Measurements from ENCODE around the gene TMEM272. TPM values are rescaled to one million over a fixed set of nuclear protein-coding genes. Genes with fewer than 3 reads are reported as not detected.

The TMEM272 gene
- total RNA-seq, 1 experiment from 2014 or later: not detected

- DNase-seq (ENCODE audit: low spot score): no peak
Observed at GRCh38 chr13:51780099-51780498, 64.9 kb downstream of the TMEM272 start.

DNA sequence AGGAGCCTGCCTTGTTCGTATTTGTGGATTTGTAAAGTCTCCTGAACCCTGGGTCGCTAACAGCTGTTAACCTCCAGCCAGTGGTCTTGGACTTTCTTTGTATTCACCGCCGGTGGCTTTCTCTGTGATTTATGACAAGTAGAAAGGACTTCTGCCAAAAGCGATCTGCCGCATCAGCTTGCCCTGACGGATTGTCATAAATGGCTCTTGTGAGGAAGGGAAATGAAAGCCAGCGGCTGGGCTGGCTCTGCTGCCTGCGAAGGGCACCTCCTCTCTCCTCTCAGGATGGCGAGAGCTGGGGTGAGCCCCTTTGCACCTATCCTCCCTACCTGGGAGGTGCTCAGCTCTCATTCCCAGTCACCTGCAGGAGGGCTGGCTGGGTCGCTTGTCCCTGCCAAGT is 66.6 kb downstream of the TMEM272 start:
- DNase-seq (ENCODE audit: low spot score): no peak

- no peak for DNase-seq (ENCODE audit: low spot score)
Observed at GRCh38 chr13:51777921-51778320, 67.1 kb downstream of the TMEM272 start.

GRCh38 chr13:51776179-51776578 is 68.8 kb downstream of the TMEM272 start:
- DNase-seq (ENCODE audit: low spot score): no peak

- no peak for DNase-seq (ENCODE audit: low spot score)
Observed at GRCh38 chr13:51773515-51773914, 71.5 kb downstream of the TMEM272 start.

- no peak for DNase-seq (ENCODE audit: low spot score)
Observed at GRCh38 chr13:51772781-51773180, 72.2 kb downstream of the TMEM272 start.

DNA sequence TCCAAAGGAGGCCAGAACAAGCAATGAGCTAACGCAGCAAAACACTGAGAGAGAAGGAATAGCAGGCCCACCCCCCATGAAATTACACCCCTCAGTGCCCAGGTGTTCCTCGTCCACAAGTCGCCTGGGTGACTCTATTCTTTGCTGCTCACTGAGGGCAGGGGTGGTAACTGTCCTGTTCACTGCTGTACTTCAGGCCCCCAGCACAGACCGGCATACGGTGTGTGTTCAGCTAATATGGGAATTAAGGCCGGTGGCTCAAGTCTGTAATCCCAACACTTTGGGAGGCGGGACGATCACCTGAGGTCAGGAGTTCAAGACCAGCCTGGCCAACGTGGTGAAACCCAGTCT is 72.9 kb downstream of the TMEM272 start:
- no peak for DNase-seq (ENCODE audit: low spot score)

GRCh38 chr13:51771418-51772104 is 73.4 kb downstream of the TMEM272 start:
- no peak for DNase-seq (ENCODE audit: low spot score)

DNA sequence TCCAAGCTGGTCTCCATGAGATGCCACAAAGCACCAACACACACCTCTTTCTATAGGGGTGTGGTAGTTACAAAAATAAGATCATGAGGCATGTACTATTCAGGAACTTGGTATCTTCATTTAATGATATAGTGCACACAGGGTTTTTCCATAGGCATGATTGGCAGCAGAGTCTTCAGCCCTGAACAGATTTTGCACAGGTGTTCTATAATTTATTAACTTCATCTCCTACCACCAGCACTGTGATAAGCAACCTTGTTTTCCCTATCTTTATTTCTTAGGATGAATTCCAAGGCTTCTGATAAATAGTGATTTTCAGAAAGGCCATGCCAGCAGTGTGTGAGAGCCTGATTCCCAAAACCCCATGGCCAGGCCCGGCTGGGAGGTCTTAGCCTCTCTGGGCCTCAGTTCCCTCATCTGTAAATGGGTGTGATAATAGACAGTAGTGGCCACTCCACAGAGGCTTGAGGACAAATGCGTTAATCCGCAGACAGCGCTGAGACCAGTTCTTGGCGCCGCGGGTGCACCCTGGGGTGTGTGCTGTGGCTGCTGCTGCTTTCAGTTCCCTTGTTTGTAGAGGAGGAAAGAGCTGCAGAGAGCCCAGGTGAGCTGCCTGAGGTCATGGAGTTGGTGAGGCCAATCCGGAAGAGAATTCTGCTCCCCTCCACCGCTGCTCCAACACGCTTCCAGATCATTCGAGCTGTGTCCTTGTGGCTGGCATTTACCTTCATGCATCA is 74.1 kb downstream of the TMEM272 start:
- no peak for DNase-seq (ENCODE audit: low spot score)

DNA sequence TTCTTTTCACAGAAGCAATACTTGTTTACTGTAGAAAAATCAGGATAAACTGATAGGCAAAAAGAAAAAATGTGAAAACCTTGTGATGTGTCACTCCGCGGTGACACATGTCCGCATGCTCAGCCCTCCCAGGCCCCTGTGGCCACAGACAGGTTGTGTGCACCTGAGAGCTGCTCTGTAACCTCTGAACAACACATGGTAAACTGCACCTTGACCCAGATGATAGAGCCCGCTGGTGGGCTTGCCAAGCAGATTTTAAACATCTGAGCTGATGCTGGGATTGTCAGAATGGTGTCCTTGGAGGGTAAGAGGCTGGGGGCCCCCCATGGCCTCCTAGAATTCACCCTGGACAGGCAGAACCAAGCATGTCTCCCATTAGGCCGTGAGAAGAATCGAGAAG is 74.8 kb downstream of the TMEM272 start:
- DNase-seq (ENCODE audit: low spot score): no peak

- no peak for DNase-seq (ENCODE audit: low spot score)
Observed at GRCh38 chr13:51769455-51770127, 75.4 kb downstream of the TMEM272 start.

DNA sequence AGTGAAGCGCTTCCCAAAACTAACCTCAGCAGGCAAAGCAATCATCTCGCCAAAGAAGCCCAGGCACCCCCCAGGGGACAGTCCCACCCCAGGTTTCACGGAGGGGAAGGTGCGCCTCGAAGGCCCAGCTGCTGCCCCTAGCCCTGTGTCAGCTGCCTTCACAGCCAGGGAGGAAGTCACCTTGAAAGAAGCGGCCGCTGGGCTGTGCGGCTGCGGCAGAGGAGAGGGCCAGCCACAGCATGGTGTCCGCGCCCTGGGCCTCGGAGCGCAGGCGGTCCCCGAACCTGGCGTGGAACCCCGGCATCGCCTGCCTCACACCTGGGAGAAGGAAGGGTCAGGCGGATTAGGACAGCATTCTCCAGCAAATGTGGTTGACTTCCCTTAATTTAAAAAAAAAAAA is 76.0 kb downstream of the TMEM272 start:
- no peak for DNase-seq (ENCODE audit: low spot score)

GRCh38 chr13:51768378-51768921 is 76.5 kb downstream of the TMEM272 start:
- no peak for DNase-seq (ENCODE audit: low spot score)

DNA sequence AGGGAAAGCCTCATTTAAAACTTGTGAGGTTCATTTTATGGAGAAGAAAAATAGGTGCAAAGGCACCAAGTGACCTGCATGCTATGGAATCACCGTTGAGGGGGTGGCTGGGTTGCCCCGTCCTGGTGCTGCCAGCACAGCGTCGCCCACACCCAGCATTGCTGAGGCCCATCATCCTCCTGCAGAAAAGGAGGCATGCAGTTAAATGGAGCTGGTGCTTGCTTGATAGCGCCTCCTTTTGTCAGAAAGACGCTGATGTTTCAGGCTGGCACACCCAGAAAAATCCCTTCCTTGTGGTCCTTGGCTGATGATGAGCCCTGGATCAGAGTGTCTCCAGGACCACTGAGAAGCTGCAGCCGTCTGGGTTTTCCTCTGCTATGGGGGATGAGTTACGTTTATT is 77.9 kb downstream of the TMEM272 start:
- DNase-seq (ENCODE audit: low spot score): no peak

- DNase-seq (ENCODE audit: low spot score): no peak
Observed at GRCh38 chr13:51765142-51765515, 79.8 kb downstream of the TMEM272 start.

- DNase-seq (ENCODE audit: low spot score): peak; percentile 48
Observed at GRCh38 chr13:51764184-51765141, 80.5 kb downstream of the TMEM272 start.

- no peak for DNase-seq (ENCODE audit: low spot score)
Observed at GRCh38 chr13:51763486-51763885, 81.5 kb downstream of the TMEM272 start.

Measured in H4 (cell line).